22Rv1 (cell line): ENCODE measurements around the gene NCKAP5.
A peak's percentile ranks its signal among the peaks of the same experiment; 100 is the strongest.

Experiments used
- H3K27ac ChIP-seq: fragments of 450-650 bp; 2 replicates; pipeline ENCODE4 v1.5.1; 2017
- CTCF ChIP-seq: fragments of 450-650 bp; IDR thresholded peaks from 2 replicates; pipeline ENCODE4 v1.5.1; 2017; ENCODE audit warnings: mild to moderate bottlenecking
- ZFX ChIP-seq: fragments of 450-650 bp; IDR thresholded peaks from 2 replicates; pipeline ENCODE4 v1.6.1; 2017; ENCODE audit warnings: antibody characterized with exemption, borderline replicate concordance

The NCKAP5 gene

DNA sequence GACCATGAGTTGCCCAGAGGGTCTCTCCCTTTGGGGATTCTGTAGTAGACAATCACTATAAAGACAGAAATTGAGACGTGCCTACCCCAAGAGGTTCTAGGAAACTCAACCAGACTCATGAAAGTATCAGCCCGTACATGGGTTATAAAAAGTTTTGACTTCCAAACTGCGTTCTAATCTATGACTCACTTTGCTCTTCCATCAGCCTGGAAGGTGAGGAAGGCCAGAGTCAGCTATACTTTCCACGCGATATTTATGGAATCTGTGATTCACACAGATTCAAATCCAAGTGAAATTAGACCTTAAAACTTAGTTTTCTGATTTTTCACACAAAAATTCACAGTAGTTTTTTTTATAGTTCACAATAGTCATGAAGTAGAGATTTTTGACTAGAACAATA, 890.6 kb downstream of the NCKAP5 start:
- H3K27ac ChIP-seq = no peak overlapping the region
- TF ChIP-seq CTCF (no peak), ZFX (no peak)

- H3K27ac ChIP-seq = no peak overlapping the region
- peak; percentile 10; the same call in 1 of the 2 replicates for TF ChIP-seq CTCF
- TF ChIP-seq ZFX = no peak
Measured at GRCh38 chr2:132676999-132677398, 891.3 kb downstream of the NCKAP5 start.

DNA sequence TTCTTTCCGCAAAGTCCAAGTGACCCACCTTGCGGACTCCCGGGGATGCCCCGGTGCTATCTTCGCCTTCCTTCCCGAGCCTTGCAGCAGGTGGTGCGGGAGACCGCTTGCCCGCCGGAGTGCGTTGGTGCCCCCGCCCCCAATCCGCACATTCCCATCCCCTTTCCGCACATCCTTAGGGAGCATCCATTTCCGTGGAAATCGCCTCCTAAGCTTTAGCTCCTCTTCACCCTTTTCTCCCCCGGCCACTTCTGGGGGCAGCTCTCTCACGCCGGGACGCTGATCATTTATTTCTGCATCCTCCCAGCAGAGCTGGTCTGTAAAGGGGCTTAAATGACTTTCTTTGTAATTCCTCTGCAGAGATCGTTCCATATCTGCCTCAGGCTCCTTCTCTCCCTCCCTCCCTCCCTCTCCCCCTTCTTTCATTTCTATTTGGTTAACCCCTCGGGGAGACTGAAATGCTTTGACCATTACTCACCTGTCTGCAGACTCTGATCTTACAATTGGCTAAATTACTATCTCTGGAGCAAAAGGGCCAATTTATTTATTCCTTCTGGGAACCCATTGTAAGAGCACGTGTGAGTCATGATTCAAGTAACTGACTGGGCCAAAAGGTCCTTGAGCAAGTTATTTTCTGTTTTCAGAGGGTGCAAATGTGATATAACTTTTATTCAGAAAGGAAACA, 897.0 kb downstream of the NCKAP5 start:
- H3K27ac ChIP-seq = no peak overlapping the region
- TF ChIP-seq ZFX = no peak

DNA sequence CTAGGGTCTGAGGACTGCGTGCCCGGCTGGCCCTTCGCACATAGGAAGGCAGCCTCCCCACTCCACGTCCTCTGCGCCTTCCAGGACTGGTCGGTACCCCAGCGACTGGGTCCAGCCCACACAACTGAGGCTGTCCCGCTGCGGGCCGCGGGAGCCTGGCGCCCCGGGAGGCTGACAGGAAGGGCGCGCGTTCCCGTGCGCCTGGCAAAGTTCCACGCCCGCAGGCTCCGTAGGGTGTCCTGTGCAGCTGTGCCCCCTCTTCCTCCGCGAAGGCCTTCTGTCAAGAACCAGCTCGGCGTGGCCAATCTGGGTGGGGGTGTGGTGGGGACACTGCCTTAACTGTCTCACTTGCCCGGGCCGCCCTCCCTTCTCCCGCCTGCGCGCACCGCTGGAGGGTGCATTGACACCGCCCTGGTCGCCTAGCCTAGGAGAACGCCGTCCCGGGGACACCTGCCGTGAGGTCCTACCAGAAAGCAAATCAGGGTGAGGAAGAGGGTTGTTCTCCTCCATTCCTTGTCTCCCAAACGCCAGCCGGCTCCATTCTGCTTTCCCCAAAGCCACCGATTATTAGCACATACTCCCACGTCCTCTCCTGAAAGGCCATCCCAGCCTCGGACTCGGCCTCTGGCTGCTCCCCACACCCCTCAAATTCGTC, 897.6 kb downstream of the NCKAP5 start:
- TF ChIP-seq CTCF (no peak), ZFX (no peak)
- H3K27ac ChIP-seq = no peak overlapping the region

DNA sequence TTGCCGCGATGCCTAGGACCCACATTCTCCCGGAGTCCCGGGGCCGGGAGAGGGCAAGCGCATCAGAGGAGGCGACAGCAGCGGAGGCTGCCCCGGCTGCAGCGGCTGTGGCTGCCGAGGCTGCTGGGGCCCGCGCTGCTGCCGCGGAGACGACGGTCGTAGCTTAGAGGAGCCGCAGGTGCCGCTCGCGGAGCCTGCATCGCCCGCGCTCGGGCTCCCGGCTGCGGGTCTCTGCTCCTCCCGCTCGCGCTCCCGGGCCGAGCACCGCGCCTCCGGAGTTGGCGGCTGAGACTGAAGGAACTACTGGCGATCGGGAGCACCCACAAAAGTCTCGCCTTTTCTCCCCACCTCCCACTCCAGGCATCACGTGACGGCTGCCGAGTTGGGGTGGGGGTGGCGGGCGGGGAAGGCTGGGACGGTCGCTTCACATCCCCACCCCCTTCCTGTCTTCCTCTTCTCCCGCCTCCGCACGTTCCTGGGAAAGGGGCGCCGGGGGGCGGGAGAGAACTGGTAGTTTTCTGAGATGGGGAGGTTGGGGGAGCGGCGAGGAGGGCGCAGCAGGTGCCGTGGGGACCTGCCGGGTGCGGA, 898.3 kb downstream of the NCKAP5 start, which contains the start of gene LYPD1:
LYPD1 (minus strand) TSS at position 298 of the 588 bp plus-strand sequence; CDS start at position 25, 273 bp downstream.
- no peak for TF ChIP-seq CTCF
- no peak within 1 kb of the TSS for H3K27ac ChIP-seq

GRCh38 chr2:132668987-132669907, 899.0 kb downstream of the NCKAP5 start:
- no peak overlapping the region for H3K27ac ChIP-seq
- no peak for TF ChIP-seq ZFX
- no peak for TF ChIP-seq CTCF

GRCh38 chr2:132668189-132668823, 900.0 kb downstream of the NCKAP5 start:
- H3K27ac ChIP-seq = no peak overlapping the region
- no peak for TF ChIP-seq CTCF
- TF ChIP-seq ZFX = no peak
